HepG2 (cell line): Measurements from ENCODE around the gene CUTC. TPM values are rescaled to one million over a fixed set of nuclear protein-coding genes. Genes with fewer than 3 reads are reported as not detected.

Experiments used
- FOXK1 ChIP-seq: sonication (generic); formaldehyde crosslinking; IDR thresholded peaks from 2 replicates; pipeline ENCODE4 v1.4.0; 2020; ENCODE audit warnings: low read depth, missing genetic modification reagents, borderline replicate concordance
- GATAD1 ChIP-seq: IDR thresholded peaks from 2 replicates; pipeline ENCODE4 v1.6.1; 2016; ENCODE audit warnings: missing genetic modification reagents, missing compliant biosample characterization
- HMGA1 ChIP-seq: sonication (generic); formaldehyde crosslinking; conservative IDR thresholded peaks from 2 replicates; pipeline ENCODE4 v1.4.0; 2020; ENCODE audit warnings: missing genetic modification reagents
- MAFK ChIP-seq, 2 experiments: IDR thresholded peaks in 1 of 2; conservative IDR thresholded peaks in 1 of 2; 2 replicates each; pipeline ENCODE4 v1.6.1; 2011; ENCODE audit warnings: improper control_type of control experiment in 2 of 2, low read length in 2 of 2
- MXD4 ChIP-seq: IDR thresholded peaks from 2 replicates; pipeline ENCODE4 v1.6.1; 2016; ENCODE audit warnings: mild to moderate bottlenecking, missing biosample characterization, missing genetic modification reagents
- NFKBIZ ChIP-seq: IDR thresholded peaks from 2 replicates; pipeline ENCODE4 v1.6.1; 2018; ENCODE audit warnings: missing genetic modification reagents, missing compliant biosample characterization
- RERE ChIP-seq: IDR thresholded peaks from 2 replicates; pipeline ENCODE4 v1.6.1; 2016; ENCODE audit warnings: low read depth, missing genetic modification reagents, missing compliant biosample characterization
- REST ChIP-seq, 2 experiments: IDR thresholded peaks; 2 replicates each; pipeline ENCODE4 v1.6.1; 2011 to 2012; ENCODE audit warnings: low read length in 2 of 2, borderline replicate concordance in 1 of 2, low read depth in 1 of 2, mild to moderate bottlenecking in 1 of 2, moderate library complexity in 1 of 2
- SOX13 ChIP-seq, 3 experiments: fragments of 450-650 bp in 1 of 3; sonication (generic) in 1 of 3; formaldehyde crosslinking in 1 of 3; IDR thresholded peaks in 2 of 3; conservative IDR thresholded peaks in 1 of 3; 2 replicates each; pipeline versions ENCODE4 v1.5.0 to v1.6.1; 2016 to 2020; ENCODE audit warnings: antibody characterized with exemption in 1 of 3, mild to moderate bottlenecking in 1 of 3, missing compliant biosample characterization in 1 of 3, missing genetic modification reagents in 1 of 3, moderate library complexity in 1 of 3
- TARDBP ChIP-seq: sonication (generic); formaldehyde crosslinking; IDR thresholded peaks from 2 replicates; pipeline ENCODE4 v1.8.0; 2022; ENCODE audit warnings: mild to moderate bottlenecking, missing genetic modification reagents
- ZBTB20 ChIP-seq: sonication (generic); formaldehyde crosslinking; IDR thresholded peaks from 2 replicates; pipeline ENCODE4 v1.8.1; 2023; ENCODE audit warnings: missing genetic modification reagents, low read depth, mild to moderate bottlenecking, borderline replicate concordance
- ZBTB42 ChIP-seq: sonication (generic); formaldehyde crosslinking; IDR thresholded peaks from 2 replicates; pipeline ENCODE4 v1.5.0; 2020; ENCODE audit warnings: mild to moderate bottlenecking, missing genetic modification reagents
- ZFAT ChIP-seq: sonication (generic); formaldehyde crosslinking; conservative IDR thresholded peaks from 2 replicates; pipeline ENCODE4 v1.8.1; 2023; ENCODE audit warnings: missing genetic modification reagents, inconsistent platforms
- ZNF577 ChIP-seq: sonication (generic); formaldehyde crosslinking; IDR thresholded peaks from 2 replicates; pipeline ENCODE4 v1.4.0; 2020; ENCODE audit warnings: mild to moderate bottlenecking, low read depth, missing genetic modification reagents, borderline replicate concordance
- ZNF746 ChIP-seq: sonication (generic); formaldehyde crosslinking; IDR thresholded peaks from 2 replicates; pipeline ENCODE4 v1.8.0; 2022; ENCODE audit warnings: mild to moderate bottlenecking, missing genetic modification reagents
- ZNF775 ChIP-seq: sonication (generic); formaldehyde crosslinking; IDR thresholded peaks from 2 replicates; pipeline ENCODE4 v1.4.0; 2020; ENCODE audit warnings: missing genetic modification reagents, mild to moderate bottlenecking, moderate library complexity, borderline replicate concordance
- ZNF883 ChIP-seq: sonication (generic); formaldehyde crosslinking; IDR thresholded peaks from 2 replicates; pipeline ENCODE4 v1.5.1; 2020; ENCODE audit warnings: mild to moderate bottlenecking, missing genetic modification reagents; ENCODE audit errors: not compliant biosample characterization
- polyA plus RNA-seq, 8 experiments: library from polyadenylated mRNA; depleted of rRNA in 3 of 8; stranded (reverse) in 7 of 8; unstranded in 1 of 8; fragments of >200 nt; fragmentation: Illumina TruSeq in 4 of 8; extraction: Trizol in 4 of 8; gene quantifications; 2 replicates each; pipeline versions ENCODE4 v1.2.1 to v1.2.3, GENCODE V29; 2011 to 2016; ENCODE audit warnings: low read depth in 4 of 8, missing spikeins in 1 of 8, mixed read lengths in 1 of 8; ENCODE audit not compliant: insufficient read depth in 1 of 8
- total RNA-seq, 5 experiments: library from RNA; depleted of rRNA; stranded (reverse); fragments of >200 nt; fragmentation: Illumina TruSeq; extraction: Trizol; gene quantifications; 2 replicates each; pipeline ENCODE4 v1.2.3, GENCODE V29; 2016; ENCODE audit warnings: low read depth in 1 of 5
- TF ChIP-seq, protein P1 (sequence below): sonication (generic); formaldehyde crosslinking; conservative IDR thresholded peaks from 2 replicates; pipeline ENCODE4 v1.4.0; 2020; ENCODE audit warnings: missing genetic modification reagents

Gene CUTC
- total and polyA plus RNA-seq, 2 of the 13 experiments (the other 11 are each of a cell fraction or from before 2014, with no cell fraction given), result 22.3 to 25.8 TPM

- peak; percentile 68; the same call in 1 of the 2 replicates for TF ChIP-seq RERE (CRISPR knock-in tag)
- peak; percentile 77 for TF ChIP-seq TARDBP (CRISPR knock-in tag)
- TF ChIP-seq MXD4 (CRISPR knock-in tag), result no peak
- no peak for TF ChIP-seq ZBTB42
- no peak; a peak in 1 of 4 replicates for TF ChIP-seq REST (IDR thresholded peaks at IDR 0.05; ENCODE audit: borderline replicate concordance in 1 of 2, low read depth in 1 of 2, low read length in 2 of 2)
- TF ChIP-seq ZFAT, result no peak
- no peak for TF ChIP-seq ZNF883 (CRISPR knock-in tag)
- TF ChIP-seq SOX13 (IDR thresholded peaks at IDR 0.05), result peak; percentile 35; the same call in 1 of the 2 replicates
- peak in 1 of 2 experiments; percentile 87; a peak in 2 of 4 replicates for TF ChIP-seq SOX13 (CRISPR knock-in tag; conservative IDR thresholded peaks at IDR 0.05 in 1 of 2, IDR thresholded peaks at IDR 0.05 in 1 of 2)
- TF ChIP-seq FOXK1 (CRISPR knock-in tag), result peak; percentile 81; the same call in 1 of the 2 replicates
- TF ChIP-seq ZNF746 (CRISPR knock-in tag), result no peak
- TF ChIP-seq ZNF775 (CRISPR knock-in tag), result no peak
- 0 out of 2 replicates have a peak, but pooled peaks have one; percentile 44 for TF ChIP-seq NFKBIZ (CRISPR knock-in tag)
- no peak for TF ChIP-seq HMGA1
- TF ChIP-seq, protein P1, sequence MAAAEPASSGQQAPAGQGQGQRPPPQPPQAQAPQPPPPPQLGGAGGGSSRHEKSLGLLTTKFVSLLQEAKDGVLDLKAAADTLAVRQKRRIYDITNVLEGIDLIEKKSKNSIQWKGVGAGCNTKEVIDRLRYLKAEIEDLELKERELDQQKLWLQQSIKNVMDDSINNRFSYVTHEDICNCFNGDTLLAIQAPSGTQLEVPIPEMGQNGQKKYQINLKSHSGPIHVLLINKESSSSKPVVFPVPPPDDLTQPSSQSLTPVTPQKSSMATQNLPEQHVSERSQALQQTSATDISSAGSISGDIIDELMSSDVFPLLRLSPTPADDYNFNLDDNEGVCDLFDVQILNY, result no peak
- no peak for TF ChIP-seq ZNF577
- TF ChIP-seq MAFK (conservative IDR thresholded peaks at IDR 0.05 in 1 of 2, IDR thresholded peaks at IDR 0.05 in 1 of 2; ENCODE audit: low read length in 2 of 2), result no peak
- peak; percentile 67; the same call in 1 of the 2 replicates for TF ChIP-seq GATAD1
- peak; percentile 86 for TF ChIP-seq ZBTB20 (CRISPR knock-in tag)
Observed at GRCh38 chr10:99782447-99783286, 50.6 kb downstream of the CUTC start, which contains the start of gene ABCC2 (continued).
